Epithelial cell of proximal tubule (primary cell): ENCODE measurements around the gene ACADL. TPM values are rescaled to one million over a fixed set of nuclear protein-coding genes. Genes with fewer than 3 reads are reported as not detected.

Experiments used
- DNase-seq: peaks from one replicate; pipeline ENCODE4 v3.0.0-alpha.2; 2011; ENCODE audit warnings: low read depth
- H3K4me3 ChIP-seq: 2 replicates; pipeline ENCODE4 v1.5.1; 2011; ENCODE audit warnings: low read depth, mild to moderate bottlenecking, low read length
- total RNA-seq: library from RNA; depleted of rRNA; stranded (reverse); fragments of >200 nt; gene quantifications from 2 replicates; pipeline ENCODE4 v1.2.3, GENCODE V29; 2015
- TF ChIP-seq, protein P1 (sequence below): conservative IDR thresholded peaks from 2 replicates; pipeline ENCODE4 v1.5.1; 2012; ENCODE audit warnings: low read depth, mild to moderate bottlenecking, low read length

ACADL gene
- total RNA-seq, 1 donor from 2014 or later, result 0.17 TPM

DNA sequence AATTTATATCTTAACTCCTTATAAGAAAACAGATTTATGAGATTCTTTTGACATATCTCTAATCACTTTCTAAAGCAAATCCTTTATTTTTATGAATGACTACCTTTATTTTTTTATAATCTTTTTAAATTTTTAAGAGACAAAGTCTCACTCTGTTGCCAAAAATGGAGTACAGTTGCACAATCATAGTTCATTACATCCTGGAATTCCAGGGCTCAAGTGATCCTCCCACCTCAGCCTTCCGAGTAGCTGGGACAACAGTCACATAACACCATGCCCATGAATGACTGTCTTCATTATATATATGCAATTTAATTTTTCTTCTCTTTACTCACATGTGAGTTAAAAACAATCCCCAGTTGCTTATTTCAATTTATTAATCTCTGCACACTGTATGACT, 21.7 kb downstream of the ACADL start:
- TF ChIP-seq, protein P1, sequence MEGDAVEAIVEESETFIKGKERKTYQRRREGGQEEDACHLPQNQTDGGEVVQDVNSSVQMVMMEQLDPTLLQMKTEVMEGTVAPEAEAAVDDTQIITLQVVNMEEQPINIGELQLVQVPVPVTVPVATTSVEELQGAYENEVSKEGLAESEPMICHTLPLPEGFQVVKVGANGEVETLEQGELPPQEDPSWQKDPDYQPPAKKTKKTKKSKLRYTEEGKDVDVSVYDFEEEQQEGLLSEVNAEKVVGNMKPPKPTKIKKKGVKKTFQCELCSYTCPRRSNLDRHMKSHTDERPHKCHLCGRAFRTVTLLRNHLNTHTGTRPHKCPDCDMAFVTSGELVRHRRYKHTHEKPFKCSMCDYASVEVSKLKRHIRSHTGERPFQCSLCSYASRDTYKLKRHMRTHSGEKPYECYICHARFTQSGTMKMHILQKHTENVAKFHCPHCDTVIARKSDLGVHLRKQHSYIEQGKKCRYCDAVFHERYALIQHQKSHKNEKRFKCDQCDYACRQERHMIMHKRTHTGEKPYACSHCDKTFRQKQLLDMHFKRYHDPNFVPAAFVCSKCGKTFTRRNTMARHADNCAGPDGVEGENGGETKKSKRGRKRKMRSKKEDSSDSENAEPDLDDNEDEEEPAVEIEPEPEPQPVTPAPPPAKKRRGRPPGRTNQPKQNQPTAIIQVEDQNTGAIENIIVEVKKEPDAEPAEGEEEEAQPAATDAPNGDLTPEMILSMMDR, result no peak
- no peak for DNase-seq
- no peak overlapping the region for H3K4me3 ChIP-seq

DNA sequence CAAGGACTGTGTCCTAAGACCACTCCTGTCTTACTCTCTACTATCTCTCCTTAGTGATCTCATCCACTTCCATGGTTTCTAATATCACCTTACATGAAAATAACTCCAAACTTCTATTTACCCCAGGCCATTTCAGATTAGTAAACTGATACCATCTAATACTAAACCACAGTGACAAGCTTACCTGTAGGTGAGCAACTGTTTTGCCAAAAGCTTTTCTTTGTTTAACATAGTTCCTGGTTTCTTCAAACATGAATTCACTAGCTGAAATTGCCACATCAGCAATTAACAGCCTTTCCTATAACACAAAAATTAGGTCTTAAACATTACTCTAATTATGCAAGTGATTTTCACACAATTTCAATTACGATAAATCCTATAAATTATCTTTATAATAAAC, 22.1 kb downstream of the ACADL start:
- TF ChIP-seq, protein P1, result no peak
- DNase-seq, result no peak
- H3K4me3 ChIP-seq, result no peak overlapping the region

DNA sequence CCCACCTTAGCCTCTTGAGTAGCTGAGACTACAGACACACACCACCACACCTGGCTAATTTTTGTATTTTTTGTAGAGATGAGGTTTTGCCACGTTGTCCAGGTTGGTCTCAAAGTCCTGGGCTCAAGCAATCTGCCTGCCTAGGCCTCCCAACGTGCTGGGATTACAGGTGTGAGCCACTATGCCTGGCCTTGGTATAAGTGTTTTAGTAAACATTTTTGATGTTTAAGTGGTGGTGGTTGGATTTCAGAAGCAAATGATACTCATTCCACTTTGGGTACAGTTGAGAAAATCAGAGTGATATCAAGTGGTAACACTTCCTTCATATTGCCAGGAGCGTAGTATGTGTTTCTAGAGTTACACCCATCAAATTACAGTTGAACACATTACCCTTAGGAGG, 25.4 kb downstream of the ACADL start:
- no peak overlapping the region for H3K4me3 ChIP-seq
- TF ChIP-seq, protein P1, result no peak
- DNase-seq, result no peak

DNA sequence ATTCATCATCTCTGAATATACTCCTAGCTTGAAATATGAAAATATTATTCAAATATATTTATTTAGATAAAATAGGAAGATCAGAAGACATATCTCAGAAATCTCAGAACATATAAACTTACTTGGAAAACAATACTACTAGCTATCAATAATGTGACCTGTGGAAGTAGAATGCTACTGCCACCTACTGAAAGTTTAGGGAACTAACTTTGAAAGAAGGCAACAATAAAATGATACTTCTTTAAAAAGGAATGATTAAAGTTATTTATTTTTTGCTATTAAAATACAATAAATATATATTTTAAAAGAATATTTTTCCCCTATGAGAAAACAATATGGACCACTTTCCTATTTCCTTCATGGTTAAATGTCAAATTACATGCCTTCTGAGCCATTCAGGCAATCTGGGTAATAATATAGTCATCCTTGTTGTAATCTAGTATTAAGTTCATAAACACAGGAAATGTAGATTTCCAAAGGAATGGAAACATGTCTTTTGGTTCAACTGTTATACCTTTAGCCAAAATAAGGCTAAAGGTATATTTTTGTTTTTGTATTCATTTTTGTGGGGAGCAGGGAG, 26.0 kb downstream of the ACADL start:
- DNase-seq, result no peak
- no peak overlapping the region for H3K4me3 ChIP-seq
- TF ChIP-seq, protein P1, result peak; percentile 74

DNA sequence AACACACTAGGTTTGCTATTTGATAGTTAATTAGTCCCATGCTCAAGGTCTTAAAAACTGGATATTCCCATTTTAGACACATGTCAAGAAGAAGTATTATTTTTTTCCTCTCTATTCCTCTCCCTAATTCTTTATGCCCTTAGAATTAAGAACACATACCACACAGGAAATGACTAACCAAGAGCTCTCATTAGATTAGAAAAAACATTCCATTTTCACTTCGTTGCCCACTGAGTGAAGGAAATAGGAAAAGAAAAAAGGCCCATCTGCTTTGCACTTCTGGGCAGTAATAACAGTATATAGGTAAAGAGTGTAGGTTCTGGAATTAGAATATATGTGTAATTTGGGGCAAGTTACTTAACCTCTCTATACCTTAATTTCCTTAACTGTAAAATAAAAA, 26.9 kb downstream of the ACADL start:
- TF ChIP-seq, protein P1, result no peak
- H3K4me3 ChIP-seq, result no peak overlapping the region
- DNase-seq, result no peak

DNA sequence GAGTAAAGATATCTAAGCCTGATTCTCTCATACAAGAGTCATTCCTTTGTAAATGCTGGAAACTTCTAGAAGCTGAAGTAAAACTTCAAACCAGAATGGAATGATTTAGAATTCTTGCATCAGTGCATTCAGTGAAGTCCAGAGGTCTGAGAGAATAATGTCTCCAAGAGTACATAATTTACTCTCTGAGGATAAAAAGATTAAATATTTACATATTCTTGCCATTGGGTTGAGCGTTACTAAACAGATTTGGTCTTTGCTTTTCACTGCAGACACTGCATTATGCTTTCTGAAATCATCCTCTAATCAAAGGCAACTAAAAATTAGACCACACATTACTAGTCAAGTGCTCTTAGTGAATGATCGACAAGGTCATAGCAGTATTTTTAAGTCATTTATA, 27.5 kb downstream of the ACADL start:
- TF ChIP-seq, protein P1, result no peak
- H3K4me3 ChIP-seq, result no peak overlapping the region
- DNase-seq, result no peak

DNA sequence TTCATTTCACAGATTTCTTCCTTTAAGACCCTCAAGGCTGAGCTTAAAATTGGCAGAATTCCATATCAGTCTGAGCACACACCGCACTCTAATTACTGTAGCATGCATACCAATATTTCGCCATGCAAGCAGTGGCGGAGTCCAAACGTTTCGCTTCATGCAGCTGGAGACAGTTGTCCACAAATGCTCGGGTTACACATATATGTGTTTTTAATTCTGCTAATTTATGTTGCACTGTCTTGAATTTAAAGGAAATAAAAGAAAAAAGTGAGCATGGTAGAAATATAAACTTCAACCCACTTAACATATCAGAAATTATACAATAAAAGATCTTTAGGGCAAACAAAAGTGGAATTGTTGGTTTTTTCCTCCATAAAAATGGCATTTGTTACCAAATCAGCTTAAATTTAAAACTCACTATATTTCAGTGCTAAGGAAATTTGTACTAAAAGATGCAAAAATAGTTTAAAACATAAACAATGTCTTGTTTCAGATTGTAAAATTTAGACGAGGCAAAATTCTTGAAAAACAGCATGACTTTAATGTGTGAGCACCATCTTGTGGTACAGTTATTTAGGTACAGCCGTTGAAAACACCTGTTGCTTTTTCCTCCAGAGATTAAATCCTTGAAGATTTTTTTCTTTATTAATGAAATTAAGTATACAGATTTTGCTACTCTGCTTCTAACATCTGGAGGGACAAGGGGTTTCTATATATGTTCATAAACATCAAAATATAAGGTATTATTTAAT, 30.0 kb downstream of the ACADL start:
- DNase-seq, result no peak
- peak overlapping the region; percentile 47 for H3K4me3 ChIP-seq
- TF ChIP-seq, protein P1, result peak; percentile 71
